Activated T-helper 17 cell treated with anti-CD3 and anti-CD28 coated beads, Interleukin-2, amount 50 U/mL, for 72 hours (primary cell): ENCODE results near the gene NAT9. TPM values are rescaled to one million over a fixed set of nuclear protein-coding genes. Genes with fewer than 3 reads are reported as not detected.
A peak's percentile ranks its signal among the peaks of the same experiment; 100 is the strongest.

Source experiments
- ATAC-seq: fragments of 150-1000 bp; cut with Tn5 transposase; replicated peaks from 2 replicates; pipeline ENCODE4 v1.10.0; 2021; ENCODE audit warnings: mild to moderate bottlenecking, moderate library complexity
- H3K27ac Mint-ChIP-seq: one replicate; pipeline ENCODE4 v1.8.0; 2022; ENCODE audit warnings: mixed read lengths
- H3K27me3 Mint-ChIP-seq: one replicate; pipeline ENCODE4 v1.8.0; 2022; ENCODE audit warnings: mixed read lengths
- H3K36me3 Mint-ChIP-seq: one replicate; pipeline ENCODE4 v1.8.0; 2022; ENCODE audit warnings: low read depth, mild to moderate bottlenecking, mixed read lengths
- H3K4me1 Mint-ChIP-seq: one replicate; pipeline ENCODE4 v1.8.0; 2022; ENCODE audit warnings: mixed read lengths
- H3K4me3 Mint-ChIP-seq: one replicate; pipeline ENCODE4 v1.8.0; 2022; ENCODE audit warnings: mild to moderate bottlenecking, mixed read lengths
- H3K9me3 Mint-ChIP-seq: one replicate; pipeline ENCODE4 v1.8.0; 2022; ENCODE audit warnings: mixed read lengths
- total RNA-seq, 2 donors: library from RNA; stranded (reverse); gene quantifications; one replicate each; pipeline ENCODE4 v1.2.3, GENCODE V29; 2022

NAT9 gene
- total RNA-seq = 10 to 100 TPM; 31.6 to 39.2 TPM

DNA sequence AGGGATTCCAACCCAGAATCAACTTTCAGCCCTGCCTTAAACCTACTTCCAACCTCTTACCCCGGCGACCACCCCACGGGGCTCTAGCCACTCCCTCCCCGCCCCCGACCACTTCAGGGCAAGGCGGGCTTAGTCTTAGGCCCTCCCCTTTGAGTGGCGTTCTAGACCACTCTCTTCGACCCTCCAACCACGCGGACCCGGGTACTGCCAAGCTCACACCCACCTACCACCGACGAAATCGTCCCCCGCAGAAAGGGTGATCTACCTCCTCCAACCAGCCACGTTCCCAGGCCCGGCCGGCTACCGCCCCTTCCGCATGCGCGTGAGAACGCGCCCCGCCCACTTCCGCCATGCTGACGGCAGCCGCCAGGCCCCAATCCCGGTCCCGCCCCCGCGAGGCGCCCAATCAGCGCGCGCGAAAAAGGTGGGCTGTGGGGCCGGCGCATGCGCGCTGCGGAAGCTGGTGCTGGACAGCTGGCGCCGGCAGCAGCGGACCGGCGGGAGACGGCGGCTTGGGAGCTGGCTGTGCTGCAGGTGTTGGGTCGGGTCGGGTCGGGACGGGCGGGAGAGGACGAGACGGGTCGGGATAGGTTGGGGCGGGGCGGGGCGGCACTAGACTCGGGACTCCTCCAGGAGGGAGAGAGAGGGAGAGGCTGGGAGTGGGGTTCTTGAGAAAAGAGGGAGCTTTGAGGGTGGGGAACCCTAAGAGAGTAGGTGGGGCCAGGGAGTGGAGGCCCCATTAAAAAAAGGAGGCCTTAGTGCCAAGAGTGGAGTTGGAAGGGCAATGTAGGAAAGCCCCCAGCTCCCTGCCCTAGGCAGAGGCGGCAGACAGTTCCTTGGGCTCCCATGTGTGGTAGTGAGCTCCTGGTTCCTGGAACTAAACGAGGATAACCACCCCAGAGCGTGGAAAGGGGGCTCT lies at the start of gene NAT9:
Gene NAT9, minus strand, starts transcription at position 302 of the 919 bp plus-strand sequence. CDS start 647 bp downstream, outside the sequence.
- H3K36me3 Mint-ChIP-seq = peaks cover 42% of the 10 kb centered on the region
- H3K27me3 Mint-ChIP-seq = no peaks in the 10 kb centered on the region
- peak within 1 kb of the TSS; percentile 100 for H3K4me3 Mint-ChIP-seq
- ATAC-seq = peak; percentile 76
- H3K27ac Mint-ChIP-seq = peak within 1 kb of the TSS; percentile 100
- H3K9me3 Mint-ChIP-seq = no peaks in the 10 kb centered on the region
- peaks cover 31% of the 10 kb centered on the region for H3K4me1 Mint-ChIP-seq

DNA sequence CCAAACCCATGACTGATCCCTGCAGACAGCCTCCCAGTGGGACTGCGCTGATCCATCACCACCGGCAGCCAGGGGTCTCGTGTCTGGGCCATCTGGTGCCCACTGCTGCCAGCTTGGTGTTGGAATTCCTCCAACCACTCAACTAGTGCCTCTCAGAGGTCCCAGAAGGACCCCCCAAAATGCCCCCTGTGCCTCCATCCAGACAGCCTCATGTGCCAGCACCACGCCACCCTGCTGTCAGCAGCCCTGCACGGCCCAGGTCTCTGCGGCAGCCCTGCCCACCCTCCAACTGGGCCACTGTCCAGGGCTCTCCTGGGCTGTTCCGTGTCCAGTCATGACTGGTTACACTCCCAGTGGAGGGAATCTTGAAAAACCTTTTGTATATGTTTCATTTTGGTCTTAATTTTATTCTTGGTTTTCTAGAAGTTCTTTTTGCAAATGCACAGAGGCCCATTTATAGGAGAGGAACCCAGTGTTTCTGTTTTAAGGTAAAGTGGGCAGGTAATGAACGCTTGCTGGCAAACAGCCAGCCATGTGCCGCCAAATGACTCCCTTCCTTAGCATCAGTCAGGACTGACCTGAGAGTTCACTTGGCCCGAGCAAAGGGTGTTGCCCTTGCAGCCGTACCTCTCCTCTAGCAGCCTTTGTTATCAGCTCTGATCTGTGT lies 48.9 kb upstream of the NAT9 start:
- Mint-ChIP-seq H3K4me1 (no peaks in the 10 kb centered on the region), H3K27ac (no peak overlapping the region), H3K27me3 (no peaks in the 10 kb centered on the region), H3K4me3 (no peak overlapping the region), H3K36me3 (peaks cover 14% of the 10 kb centered on the region), H3K9me3 (no peaks in the 10 kb centered on the region)
- no peak for ATAC-seq

DNA sequence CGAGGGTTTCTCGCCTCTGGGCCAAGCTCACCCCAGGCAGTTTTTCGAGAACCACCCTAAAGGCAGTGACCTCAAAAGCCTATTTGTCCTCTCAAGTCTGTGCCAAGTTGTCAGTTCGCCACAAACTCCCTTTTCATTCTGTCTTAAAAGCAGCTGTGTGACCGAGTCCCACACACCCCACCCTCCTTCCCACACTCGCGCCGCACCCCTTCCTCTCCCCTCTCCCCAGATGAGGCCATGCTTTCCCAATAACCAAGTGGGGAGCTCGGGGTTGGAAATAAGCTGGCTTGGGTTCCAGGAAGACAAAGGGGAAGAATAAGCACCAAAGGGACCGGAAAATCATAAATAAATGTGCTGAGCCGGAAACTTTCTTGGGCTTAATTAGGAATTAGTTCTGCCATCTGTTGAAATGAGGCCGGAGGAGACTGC lies 46.8 kb upstream of the NAT9 start:
- H3K4me3 Mint-ChIP-seq = no peak overlapping the region
- no peaks in the 10 kb centered on the region for H3K27me3 Mint-ChIP-seq
- ATAC-seq = no peak
- H3K9me3 Mint-ChIP-seq = no peaks in the 10 kb centered on the region
- no peak overlapping the region for H3K27ac Mint-ChIP-seq
- H3K4me1 Mint-ChIP-seq = no peaks in the 10 kb centered on the region
- H3K36me3 Mint-ChIP-seq = peaks cover 29% of the 10 kb centered on the region

DNA sequence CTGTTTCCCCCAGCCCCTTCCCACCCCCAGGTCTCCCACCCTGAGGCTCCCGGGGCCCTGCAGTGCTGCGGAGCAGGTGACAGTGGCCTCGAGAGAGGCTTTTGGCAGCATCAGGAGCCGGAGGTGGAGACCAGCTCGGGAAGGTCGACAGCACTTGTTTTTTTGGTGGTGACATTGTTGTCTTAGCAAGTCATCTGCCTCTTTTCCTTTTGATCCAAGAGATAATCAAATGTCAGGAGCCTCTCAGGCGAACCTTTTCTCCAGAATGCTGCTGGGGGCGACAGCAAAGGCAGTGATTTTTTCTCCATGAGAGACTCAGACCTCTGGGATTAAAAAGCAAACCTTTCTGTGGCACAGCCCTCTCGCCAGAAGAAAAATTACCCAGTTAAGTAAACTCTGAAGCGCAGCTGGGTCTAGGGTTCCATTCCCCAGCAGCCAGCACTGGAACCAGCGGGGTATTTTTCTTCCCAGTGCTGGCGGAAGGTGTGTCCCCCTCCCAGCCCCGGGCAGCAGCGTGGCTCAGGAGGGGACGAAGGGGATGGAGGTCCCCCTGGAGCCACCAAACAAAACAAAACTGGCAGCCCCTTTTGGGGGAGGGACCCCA lies 46.3 kb upstream of the NAT9 start:
- Mint-ChIP-seq H3K36me3 (peaks cover 32% of the 10 kb centered on the region), H3K27me3 (no peaks in the 10 kb centered on the region), H3K4me3 (no peak overlapping the region), H3K4me1 (no peaks in the 10 kb centered on the region), H3K27ac (no peak overlapping the region), H3K9me3 (no peaks in the 10 kb centered on the region)
- no peak for ATAC-seq

DNA sequence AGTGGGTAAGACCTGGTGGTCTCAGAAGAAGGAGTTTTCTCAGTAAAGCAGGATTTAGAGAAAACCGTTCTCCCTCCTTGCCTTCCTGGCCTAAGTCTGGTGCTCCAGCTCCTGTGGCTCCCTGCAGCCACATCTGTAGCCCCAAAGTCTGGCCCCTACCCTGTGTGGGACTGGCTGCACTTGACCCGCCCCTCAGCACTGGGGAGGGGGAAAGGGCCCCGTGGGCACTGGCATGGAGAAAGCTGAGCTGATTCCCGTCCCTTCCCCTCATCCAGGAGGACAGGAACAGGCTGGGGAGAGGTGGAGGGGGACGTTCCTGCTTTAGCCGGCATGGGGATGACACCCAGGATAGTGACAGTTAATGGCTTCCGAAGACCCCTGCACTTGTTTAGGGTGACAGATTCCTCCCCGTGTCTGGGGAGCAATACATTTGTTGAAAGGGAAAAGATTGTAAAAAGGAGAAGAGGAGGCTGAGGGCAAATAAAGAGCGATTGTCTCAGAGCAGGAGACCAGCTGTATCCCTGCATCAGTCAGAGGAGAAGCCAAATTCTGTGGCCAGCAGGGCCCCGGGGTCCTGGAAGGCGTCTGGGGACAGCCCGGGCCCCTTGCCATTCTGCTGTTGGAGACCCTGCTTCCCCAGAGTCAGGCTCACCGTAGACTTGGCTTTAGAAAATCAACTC lies 45.6 kb upstream of the NAT9 start:
- Mint-ChIP-seq H3K27ac (no peak overlapping the region), H3K36me3 (peaks cover 39% of the 10 kb centered on the region), H3K9me3 (no peaks in the 10 kb centered on the region), H3K4me3 (no peak overlapping the region), H3K27me3 (no peaks in the 10 kb centered on the region), H3K4me1 (no peaks in the 10 kb centered on the region)
- ATAC-seq = no peak

DNA sequence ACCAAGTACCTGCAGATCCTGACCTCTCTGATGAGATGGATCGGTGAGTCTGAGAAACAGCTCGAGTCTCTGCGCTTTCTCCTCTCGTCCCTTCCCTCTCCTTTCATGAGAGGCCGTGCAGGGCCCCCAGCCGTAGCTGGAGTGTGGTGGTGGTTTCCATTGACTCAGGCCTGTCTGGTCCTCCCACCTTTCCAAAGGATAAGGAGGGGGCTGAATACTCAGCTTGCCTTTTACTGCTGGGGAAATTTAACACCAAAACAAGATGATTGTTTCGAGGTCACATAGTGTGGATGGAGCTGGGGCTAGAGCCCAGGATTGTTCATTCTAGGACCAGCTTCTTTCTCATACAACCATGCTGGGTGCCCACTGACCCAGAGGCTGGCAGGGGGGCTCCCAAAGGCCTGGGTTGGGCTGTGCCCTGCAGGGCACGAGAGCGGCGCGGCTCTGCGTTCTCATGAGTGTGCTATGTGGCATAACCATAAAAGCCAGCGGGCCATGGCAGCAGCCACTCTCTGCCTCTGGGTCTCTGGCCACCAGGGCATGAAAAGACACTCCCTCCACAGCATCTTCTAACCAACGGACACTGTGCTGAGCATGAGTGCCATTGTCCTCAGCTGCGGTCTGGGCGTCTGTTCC lies 43.8 kb upstream of the NAT9 start:
- Mint-ChIP-seq H3K27me3 (no peaks in the 10 kb centered on the region), H3K9me3 (no peaks in the 10 kb centered on the region), H3K27ac (no peak overlapping the region), H3K36me3 (peaks cover 52% of the 10 kb centered on the region), H3K4me1 (no peaks in the 10 kb centered on the region), H3K4me3 (no peak overlapping the region)
- ATAC-seq = no peak

DNA sequence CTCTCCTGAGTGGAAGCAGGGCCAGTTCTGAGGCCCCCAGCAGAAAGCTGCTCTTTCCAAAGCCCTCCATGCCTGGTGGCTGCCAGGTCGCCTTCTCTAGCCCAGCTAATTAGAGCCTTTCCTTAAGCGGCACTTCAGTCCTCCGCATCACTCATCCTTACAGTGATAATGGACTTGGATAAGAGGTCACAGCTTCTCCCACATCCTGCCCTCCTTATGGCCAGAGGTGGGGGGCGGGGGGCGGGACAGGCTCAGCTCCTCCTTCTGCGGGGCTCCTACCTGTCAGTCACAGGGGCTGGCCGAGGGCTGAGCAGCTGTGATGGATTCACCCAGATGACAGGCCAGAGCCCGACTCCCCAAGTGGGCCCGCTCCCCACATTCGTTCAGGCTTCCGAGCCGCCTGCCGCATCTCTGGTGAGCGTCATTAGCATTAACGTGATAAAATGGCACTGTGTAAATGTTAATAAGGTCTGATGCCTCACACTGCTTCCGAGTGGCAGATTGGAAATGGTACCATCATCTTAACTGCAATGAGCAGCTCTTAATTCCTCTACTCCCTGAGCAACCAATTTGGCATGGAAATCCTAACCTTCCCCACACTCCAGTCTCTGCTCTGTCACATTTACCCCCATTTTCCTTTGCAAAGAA lies 42.3 kb upstream of the NAT9 start:
- no peak overlapping the region for H3K4me3 Mint-ChIP-seq
- H3K4me1 Mint-ChIP-seq = no peaks in the 10 kb centered on the region
- H3K27ac Mint-ChIP-seq = peak overlapping the region; percentile 33
- ATAC-seq = no peak
- H3K36me3 Mint-ChIP-seq = peaks cover 60% of the 10 kb centered on the region
- H3K27me3 Mint-ChIP-seq = no peaks in the 10 kb centered on the region
- no peaks in the 10 kb centered on the region for H3K9me3 Mint-ChIP-seq

GRCh38 chr17:74816905-74817620 lies 40.9 kb upstream of the NAT9 start:
- no peak for ATAC-seq
- Mint-ChIP-seq H3K4me3 (no peak overlapping the region), H3K4me1 (no peaks in the 10 kb centered on the region), H3K27ac (no peak overlapping the region), H3K9me3 (no peaks in the 10 kb centered on the region), H3K27me3 (no peaks in the 10 kb centered on the region), H3K36me3 (peaks cover 70% of the 10 kb centered on the region)

DNA sequence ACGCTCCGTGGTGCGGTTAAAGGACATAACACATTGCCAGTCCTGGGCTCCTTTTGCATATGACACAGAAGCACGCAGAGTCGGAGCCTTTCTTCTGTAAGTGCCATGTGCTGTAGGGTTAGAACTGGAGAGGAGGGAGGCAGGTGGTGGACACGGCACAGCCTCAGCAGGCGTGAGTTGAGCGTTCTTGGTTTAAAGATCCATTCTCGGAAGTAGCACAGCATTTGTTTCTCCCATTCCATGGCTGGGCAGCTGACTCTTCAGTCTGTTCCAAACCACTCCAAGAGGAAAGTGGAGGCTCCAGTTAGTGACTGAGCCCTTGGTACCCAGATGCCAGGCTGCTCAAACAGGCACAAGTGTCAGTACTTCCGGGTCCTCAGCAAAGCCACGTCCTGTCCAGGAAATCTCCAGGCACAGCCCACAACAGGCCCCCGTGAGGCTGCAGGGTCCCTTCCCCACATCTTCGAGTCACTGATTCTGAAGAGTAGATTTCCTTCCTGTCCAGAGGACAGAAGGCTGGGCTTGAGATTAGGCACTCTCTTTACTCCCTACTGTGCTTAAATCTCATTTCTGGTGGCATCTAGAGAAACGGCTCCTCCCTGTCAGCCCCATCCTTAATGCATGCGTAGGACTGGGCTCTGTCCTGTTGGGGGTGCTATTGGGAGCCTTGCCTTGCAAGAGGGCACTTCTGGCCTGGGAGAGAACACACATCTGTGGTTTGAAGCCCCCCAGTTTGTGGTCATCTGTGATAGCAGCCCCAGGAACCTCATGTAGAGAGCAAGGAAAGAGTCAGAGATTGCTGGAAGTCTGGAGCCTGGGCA lies 39.6 kb upstream of the NAT9 start:
- ATAC-seq = no peak
- Mint-ChIP-seq H3K4me3 (no peak overlapping the region), H3K27ac (no peak overlapping the region), H3K27me3 (no peaks in the 10 kb centered on the region), H3K9me3 (no peaks in the 10 kb centered on the region), H3K36me3 (peaks cover 68% of the 10 kb centered on the region), H3K4me1 (no peaks in the 10 kb centered on the region)

DNA sequence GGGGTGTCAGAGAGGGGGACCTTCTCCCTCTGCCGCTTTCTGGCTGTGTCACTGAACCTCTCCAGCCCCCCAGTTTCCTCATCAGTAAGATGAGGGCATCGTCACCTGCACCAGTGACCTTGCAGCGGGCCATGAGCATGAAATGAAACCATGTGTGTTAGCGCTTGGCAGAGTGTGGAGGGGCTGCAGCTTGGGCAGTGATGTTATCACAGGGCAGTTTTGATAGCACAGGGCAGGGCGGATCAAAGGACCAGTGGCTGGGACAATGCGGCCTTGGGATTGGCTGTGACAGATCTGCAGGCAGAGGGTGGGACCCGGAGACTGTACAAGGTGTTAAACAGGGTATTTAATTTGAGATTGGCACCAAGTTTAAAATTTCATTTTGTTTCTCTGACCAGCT lies 38.9 kb upstream of the NAT9 start:
- Mint-ChIP-seq H3K36me3 (peaks cover 68% of the 10 kb centered on the region), H3K4me3 (no peak overlapping the region)

DNA sequence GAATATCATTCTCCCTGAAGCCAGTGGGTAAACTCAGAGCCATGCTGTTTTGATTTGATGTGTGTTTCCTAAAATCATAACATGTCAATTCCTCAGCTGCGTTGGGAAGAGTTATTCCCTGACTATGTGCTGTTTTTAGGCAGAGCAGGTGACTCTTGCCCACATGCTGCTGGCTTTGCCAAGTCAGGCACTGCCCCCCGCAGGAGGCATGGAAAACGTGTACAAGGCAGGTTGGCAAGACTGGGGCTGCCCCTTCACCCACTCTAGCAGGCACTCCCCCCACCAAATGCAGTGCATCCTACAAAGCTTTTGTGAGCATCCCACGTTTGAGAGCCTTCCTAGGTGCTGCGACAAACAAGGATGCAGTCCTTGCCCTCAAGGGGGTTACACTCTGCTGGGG lies 38.3 kb upstream of the NAT9 start:
- Mint-ChIP-seq H3K36me3 (peaks cover 66% of the 10 kb centered on the region), H3K9me3 (no peaks in the 10 kb centered on the region), H3K4me3 (no peak overlapping the region), H3K27me3 (no peaks in the 10 kb centered on the region), H3K4me1 (peaks cover 4% of the 10 kb centered on the region), H3K27ac (no peak overlapping the region)
- ATAC-seq = no peak

More for the DNA sequence above, 38.9 kb upstream of the NAT9 start:
- peaks cover 1% of the 10 kb centered on the region for H3K4me1 Mint-ChIP-seq
- H3K27ac Mint-ChIP-seq = no peak overlapping the region
- no peaks in the 10 kb centered on the region for H3K9me3 Mint-ChIP-seq
- ATAC-seq = no peak
- H3K27me3 Mint-ChIP-seq = no peaks in the 10 kb centered on the region

- Mint-ChIP-seq H3K9me3 (no peaks in the 10 kb centered on the region), H3K36me3 (peaks cover 62% of the 10 kb centered on the region), H3K4me3 (no peak overlapping the region), H3K27ac (no peak overlapping the region), H3K27me3 (no peaks in the 10 kb centered on the region), H3K4me1 (peaks cover 4% of the 10 kb centered on the region)
- ATAC-seq = no peak
Observed at GRCh38 chr17:74812109-74813009, 36.2 kb upstream of the NAT9 start.
